GM12878 (cell line): ENCODE measurements around the gene COPZ1. TPM values are rescaled to one million over a fixed set of nuclear protein-coding genes. Genes with fewer than 3 reads are reported as not detected.
A peak's percentile ranks its signal among the peaks of the same experiment; 100 is the strongest.

ENCODE experiments used
- ATAC-seq: fragments of 200-7000 bp; cut with Tn5 transposase; 3 replicates; pipeline ENCODE4 v1.9.1; 2020; ENCODE audit warnings: mild to moderate bottlenecking, moderate library complexity
- BruUV-seq: library from RNA; stranded (reverse); fragments of 400-500 nt; replicated peaks from 2 replicates; lab custom pipeline; 2021; lab: Mats Ljungman, UMichigan
- CTCF ChIA-PET: fragments of 300-600 bp; sonication (Branson Sonifier 250); formaldehyde crosslinking; extraction: SDS; loops from one replicate; lab custom pipeline; 2021; ENCODE audit warnings: inconsistent platforms; lab: Yijun Ruan, JAX
- POLR2A ChIA-PET: fragments of 350-600 bp; formaldehyde crosslinking; extraction: SDS; loops from one replicate; lab custom pipeline; 2021; ENCODE audit warnings: inconsistent platforms; lab: Charles Lee
- RAD21 ChIA-PET: fragments of 300-600 bp; sonication (Branson Sonifier 250); formaldehyde crosslinking; loops from one replicate; lab custom pipeline; 2023; ENCODE audit warnings: antibody characterized with exemption; ENCODE audit not compliant: unreplicated experiment; lab: Charles Lee
- SMC1A ChIA-PET: fragments of 300-600 bp; sonication (Branson Sonifier 250); formaldehyde crosslinking; loops from one replicate; lab custom pipeline; 2023; ENCODE audit not compliant: unreplicated experiment, uncharacterized antibody; lab: Charles Lee
- DNase-seq: peaks from one replicate; pipeline ENCODE4 v3.0.0-alpha.2; 2011; ENCODE audit warnings: low read depth, low spot score
- FAIRE-seq: peaks from 3 replicates; lab custom pipeline; 2011; peaks lifted over from hg19 to GRCh38; lab: Jason Lieb, UNC
- H2AFZ ChIP-seq: 2 replicates; pipeline ENCODE4 v1.6.0; 2011; ENCODE audit warnings: low read depth, low read length, control low read depth; ENCODE audit not compliant: control insufficient read depth
- H3K27ac ChIP-seq: 2 replicates; pipeline ENCODE4 v1.5.1; 2011; ENCODE audit warnings: control low read depth; ENCODE audit not compliant: control insufficient read depth, insufficient read depth
- H3K27me3 ChIP-seq, 2 experiments: replicated peaks in 1 of 2; 2 replicates each; pipeline versions ENCODE4 v1.6.0 to v1.6.1; 2011; ENCODE audit warnings: low read length in 1 of 2; ENCODE audit not compliant: control insufficient read depth in 2 of 2, insufficient read depth in 2 of 2
- H3K36me3 ChIP-seq, 2 experiments: 2 replicates each; pipeline ENCODE4 v1.5.1; 2011; ENCODE audit warnings: low read length in 1 of 2; ENCODE audit not compliant: control insufficient read depth in 2 of 2, insufficient read depth in 2 of 2
- H3K4me1 ChIP-seq: 2 replicates; pipeline ENCODE4 v1.6.1; 2011; ENCODE audit warnings: mild to moderate bottlenecking, low read length, moderate library complexity, mixed read lengths; ENCODE audit not compliant: control insufficient read depth, insufficient read depth
- H3K4me2 ChIP-seq: 2 replicates; pipeline ENCODE4 v1.6.0; 2011; ENCODE audit warnings: control low read depth; ENCODE audit not compliant: control insufficient read depth, insufficient read depth
- H3K4me3 ChIP-seq: fragments of 200-600 bp; sonication (generic); 2 replicates; pipeline ENCODE4 v1.5.1; 2016
- H3K79me2 ChIP-seq: 2 replicates; pipeline ENCODE4 v1.6.0; 2011; ENCODE audit warnings: low read length; ENCODE audit not compliant: control insufficient read depth, insufficient read depth
- H3K9ac ChIP-seq: 2 replicates; pipeline ENCODE4 v1.8.0; 2011; ENCODE audit warnings: low read length, control low read depth, mixed read lengths; ENCODE audit not compliant: control insufficient read depth, insufficient read depth
- H3K9me3 ChIP-seq: replicated peaks from 3 replicates; pipeline ENCODE4 v1.5.1; 2011; ENCODE audit warnings: mild to moderate bottlenecking, low read length; ENCODE audit not compliant: control insufficient read depth, insufficient read depth
- H4K20me1 ChIP-seq: 2 replicates; pipeline ENCODE4 v1.6.0; 2011; ENCODE audit not compliant: control insufficient read depth, insufficient read depth
- ATF2 ChIP-seq: IDR thresholded peaks from 2 replicates; pipeline ENCODE4 v1.6.1; 2012; ENCODE audit warnings: low read length, inconsistent platforms
- CHD2 ChIP-seq: IDR thresholded peaks from 2 replicates; pipeline ENCODE4 v1.6.1; 2011; ENCODE audit warnings: low read depth, low read length, improper control_type of control experiment, borderline replicate concordance
- E2F8 ChIP-seq: fragments of 450-650 bp; IDR thresholded peaks from 2 replicates; pipeline ENCODE4 v1.6.1; 2018; ENCODE audit warnings: mild to moderate bottlenecking, low read depth, moderate library complexity; ENCODE audit not compliant: partially characterized antibody
- NR2F1 ChIP-seq: fragments of 450-650 bp; conservative IDR thresholded peaks from 2 replicates; pipeline ENCODE4 v1.6.1; 2017; ENCODE audit warnings: mild to moderate bottlenecking
- PKNOX1 ChIP-seq: fragments of 450-650 bp; IDR thresholded peaks from 2 replicates; pipeline ENCODE4 v1.6.1; 2016; ENCODE audit warnings: mild to moderate bottlenecking
- TAF1 ChIP-seq: IDR thresholded peaks from 2 replicates; pipeline ENCODE4 v1.6.1; 2011; ENCODE audit warnings: mild to moderate bottlenecking, low read depth, low read length, borderline replicate concordance
- whole genome bisulfite sequencing: methylation state at CpG from one replicate; pipeline ENCODE4 v1.1.6; 2016; ENCODE audit warnings: low lambda C conversion rate; ENCODE audit not compliant: insufficient replicate concordance, insufficient coverage; ENCODE audit errors: missing lambda C conversion rate; 5-methylcytosine and 5-hydroxymethylcytosine counted together
- in situ Hi-C: fragments of 300-500 bp; cut with MboI; formaldehyde crosslinking; loops from 9 replicates; pipeline ENCODE4 v1.14.3; 2018; ENCODE audit warnings: mixed read lengths
- intact Hi-C: fragments of 100-400 bp; cut with micrococcal nuclease; formaldehyde crosslinking; loops from one replicate; pipeline ENCODE4 v1.14.2; 2022; ENCODE audit not compliant: unreplicated experiment
- polyA plus RNA-seq, 11 experiments: library from polyadenylated mRNA; depleted of rRNA in 4 of 11; unstranded in 6 of 11; stranded (reverse) in 5 of 11; fragments of >200 nt; fragmentation: Nextera tagmentation in 4 of 11; fragmentation: Illumina TruSeq in 1 of 11; extraction: Ambion mirVana in 4 of 11; extraction: Trizol in 1 of 11; gene quantifications; 1 replicate in 1 of 11; 2 replicates in 10 of 11; pipeline versions ENCODE4 v1.2.1 to v1.2.3, GENCODE V29; 2011 to 2016; ENCODE audit warnings: inconsistent platforms in 2 of 11, missing spikeins in 2 of 11, low read depth in 1 of 11
- total RNA-seq, 4 experiments: library from RNA; depleted of rRNA in 3 of 4; stranded (reverse); fragments of >200 nt in 3 of 4; fragmentation: Illumina TruSeq in 1 of 4; extraction: Trizol in 1 of 4; gene quantifications; 2 replicates each; pipeline versions ENCODE4 v1.2.1 to v1.2.3, GENCODE V29; 2013 to 2021
- TF ChIP-seq, protein P1 (sequence below): fragments of 450-650 bp; IDR thresholded peaks from 2 replicates; pipeline ENCODE4 v1.6.1; 2017; ENCODE audit warnings: mild to moderate bottlenecking, moderate library complexity
- TF ChIP-seq, protein P2 (sequence below): IDR thresholded peaks from 2 replicates; pipeline ENCODE4 v1.6.1; 2012; ENCODE audit warnings: low read depth, low read length, improper control_type of control experiment

The COPZ1 gene
- total and polyA plus RNA-seq, 10 of the 15 experiments (the other 5 are each of a cell fraction or from before 2014, with no cell fraction given) = 112 to 378 (median 184) TPM

GRCh38 chr12:54390668-54391551 lies 66.0 kb downstream of the COPZ1 start:
- in situ Hi-C loops (no loop called here), intact Hi-C loops (no loop called here)
- POLR2A ChIA-PET = interaction anchor here (0.6 kb wide), 1 partner anchor 140 kb away, joined by 3 read pairs; no protein-coding TSS in a partner anchor
- SMC1A ChIA-PET = no interaction called here
- DNase-seq = no peak
- ATAC-seq = peak; percentile 87
- peak overlapping the region; percentile 68 for H2AFZ ChIP-seq
- no peaks in the 10 kb centered on the region for H3K79me2 ChIP-seq
- RAD21 ChIA-PET = no interaction called here
- H3K9me3 ChIP-seq = no peaks in the 10 kb centered on the region
- H3K27me3 ChIP-seq = no peaks in the 10 kb centered on the region
- no peak overlapping the region for H3K27ac ChIP-seq
- no peaks in the 10 kb centered on the region for H3K36me3 ChIP-seq
- 5% methylated on average over 23 of the region's 51 CpGs for whole genome bisulfite sequencing
- H3K9ac ChIP-seq = peak overlapping the region; percentile 54; the same call in 1 of the 2 replicates
- CTCF ChIA-PET = interaction anchor here (0.6 to 4.1 kb wide), 6 partner anchors 9 to 385 kb away, joined by 3 to 58 read pairs (median 6); no protein-coding TSS in a partner anchor
- peak overlapping the region; percentile 78 for H3K4me2 ChIP-seq
- peak overlapping the region; percentile 82 for H3K4me3 ChIP-seq
- no peaks in the 10 kb centered on the region for H4K20me1 ChIP-seq
- no peak for FAIRE-seq
- TSS peak; percentile 60 for BruUV-seq
- H3K4me1 ChIP-seq = no peaks in the 10 kb centered on the region
- TF ChIP-seq, protein P1, sequence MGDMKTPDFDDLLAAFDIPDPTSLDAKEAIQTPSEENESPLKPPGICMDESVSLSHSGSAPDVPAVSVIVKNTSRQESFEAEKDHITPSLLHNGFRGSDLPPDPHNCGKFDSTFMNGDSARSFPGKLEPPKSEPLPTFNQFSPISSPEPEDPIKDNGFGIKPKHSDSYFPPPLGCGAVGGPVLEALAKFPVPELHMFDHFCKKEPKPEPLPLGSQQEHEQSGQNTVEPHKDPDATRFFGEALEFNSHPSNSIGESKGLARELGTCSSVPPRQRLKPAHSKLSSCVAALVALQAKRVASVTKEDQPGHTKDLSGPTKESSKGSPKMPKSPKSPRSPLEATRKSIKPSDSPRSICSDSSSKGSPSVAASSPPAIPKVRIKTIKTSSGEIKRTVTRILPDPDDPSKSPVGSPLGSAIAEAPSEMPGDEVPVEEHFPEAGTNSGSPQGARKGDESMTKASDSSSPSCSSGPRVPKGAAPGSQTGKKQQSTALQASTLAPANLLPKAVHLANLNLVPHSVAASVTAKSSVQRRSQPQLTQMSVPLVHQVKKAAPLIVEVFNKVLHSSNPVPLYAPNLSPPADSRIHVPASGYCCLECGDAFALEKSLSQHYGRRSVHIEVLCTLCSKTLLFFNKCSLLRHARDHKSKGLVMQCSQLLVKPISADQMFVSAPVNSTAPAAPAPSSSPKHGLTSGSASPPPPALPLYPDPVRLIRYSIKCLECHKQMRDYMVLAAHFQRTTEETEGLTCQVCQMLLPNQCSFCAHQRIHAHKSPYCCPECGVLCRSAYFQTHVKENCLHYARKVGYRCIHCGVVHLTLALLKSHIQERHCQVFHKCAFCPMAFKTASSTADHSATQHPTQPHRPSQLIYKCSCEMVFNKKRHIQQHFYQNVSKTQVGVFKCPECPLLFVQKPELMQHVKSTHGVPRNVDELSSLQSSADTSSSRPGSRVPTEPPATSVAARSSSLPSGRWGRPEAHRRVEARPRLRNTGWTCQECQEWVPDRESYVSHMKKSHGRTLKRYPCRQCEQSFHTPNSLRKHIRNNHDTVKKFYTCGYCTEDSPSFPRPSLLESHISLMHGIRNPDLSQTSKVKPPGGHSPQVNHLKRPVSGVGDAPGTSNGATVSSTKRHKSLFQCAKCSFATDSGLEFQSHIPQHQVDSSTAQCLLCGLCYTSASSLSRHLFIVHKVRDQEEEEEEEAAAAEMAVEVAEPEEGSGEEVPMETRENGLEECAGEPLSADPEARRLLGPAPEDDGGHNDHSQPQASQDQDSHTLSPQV = no peak
- TF ChIP-seq E2F8 = no peak
- TF ChIP-seq CHD2 = no peak
- TF ChIP-seq, protein P2, sequence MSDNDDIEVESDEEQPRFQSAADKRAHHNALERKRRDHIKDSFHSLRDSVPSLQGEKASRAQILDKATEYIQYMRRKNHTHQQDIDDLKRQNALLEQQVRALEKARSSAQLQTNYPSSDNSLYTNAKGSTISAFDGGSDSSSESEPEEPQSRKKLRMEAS = no peak
- TF ChIP-seq PKNOX1 = peak; percentile 45; the same call in 1 of the 2 replicates
- no peak for TF ChIP-seq ATF2
- TF ChIP-seq NR2F1 = no peak
- no peak for TF ChIP-seq TAF1
